ENCODE data around the gene UBE4B.
A peak's percentile ranks its signal among the peaks of the same experiment; 100 is the strongest.

Gene UBE4B

DNA sequence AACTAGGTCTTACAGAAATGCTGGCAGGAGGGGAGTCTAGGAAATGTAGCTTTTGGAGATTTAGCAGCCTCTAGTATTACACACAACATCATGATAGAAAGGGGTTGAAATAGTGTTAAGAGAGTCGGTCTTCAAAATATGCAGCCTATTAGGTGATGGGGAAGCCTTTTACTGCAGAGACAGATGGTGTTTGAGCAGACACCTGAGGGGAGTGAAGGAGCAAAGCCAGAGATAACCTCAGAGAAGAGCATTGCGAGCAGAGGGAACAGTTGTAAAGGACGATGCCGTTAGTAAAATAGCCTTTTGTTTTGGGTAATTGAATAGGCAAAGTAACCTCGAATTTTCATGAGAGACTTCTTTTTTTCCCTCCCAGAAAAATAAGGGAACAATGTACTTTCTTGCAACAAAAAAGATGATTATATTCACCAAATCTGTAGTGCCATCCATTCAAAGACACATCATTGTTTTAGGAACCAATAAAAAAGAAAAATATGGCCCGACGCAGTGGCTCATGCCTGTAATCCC lies 111.3 kb downstream of the UBE4B start:
- 100% methylated on average over 2 of the region's 7 CpGs for WGBS (ENCODE audit: insufficient coverage)
- ChIA-PET POLR2A (no interaction called here), CTCF (interaction anchor here (1.3 kb wide), 1 partner anchor 9 kb away, joined by 3 read pairs; no protein-coding TSS in a partner anchor)
- H3K4me3 ChIP-seq (ENCODE audit: control insufficient read depth in 1 of 7, extremely low read depth in 1 of 7, insufficient read depth in 4 of 7, low read depth in 2 of 7, low read length in 6 of 7) = no peak overlapping the region
- H3K36me3 ChIP-seq (ENCODE audit: control insufficient read depth in 4 of 4, insufficient read depth in 4 of 4, low read length in 3 of 4) = peaks cover 14 to 37% (median 35%) of the 10 kb centered on the region in 4 experiments
- no peak for DNase-seq
- H3K4me1 ChIP-seq (ENCODE audit: control extremely low read depth in 1 of 4, control insufficient read depth in 4 of 4, insufficient read depth in 4 of 4, low read length in 3 of 4) = peaks cover 0 to 2% (median 0%) of the 10 kb centered on the region in 4 experiments
- H3K9me3 ChIP-seq (ENCODE audit: control extremely low read depth in 1 of 5, control insufficient read depth in 4 of 5, insufficient read depth in 2 of 5, low read depth in 1 of 5, low read length in 4 of 5) = no peaks in the 10 kb centered on the region
- H3K27me3 ChIP-seq (replicated peaks in 2 of 5; ENCODE audit: control insufficient read depth in 4 of 5, insufficient read depth in 5 of 5, low read length in 4 of 5) = no peaks in the 10 kb centered on the region
- no peak overlapping the region for H3K27ac ChIP-seq (ENCODE audit: insufficient read depth in 1 of 2, low read depth in 1 of 2, low read length in 2 of 2, poor library complexity in 1 of 2, severe bottlenecking in 2 of 2)

DNA sequence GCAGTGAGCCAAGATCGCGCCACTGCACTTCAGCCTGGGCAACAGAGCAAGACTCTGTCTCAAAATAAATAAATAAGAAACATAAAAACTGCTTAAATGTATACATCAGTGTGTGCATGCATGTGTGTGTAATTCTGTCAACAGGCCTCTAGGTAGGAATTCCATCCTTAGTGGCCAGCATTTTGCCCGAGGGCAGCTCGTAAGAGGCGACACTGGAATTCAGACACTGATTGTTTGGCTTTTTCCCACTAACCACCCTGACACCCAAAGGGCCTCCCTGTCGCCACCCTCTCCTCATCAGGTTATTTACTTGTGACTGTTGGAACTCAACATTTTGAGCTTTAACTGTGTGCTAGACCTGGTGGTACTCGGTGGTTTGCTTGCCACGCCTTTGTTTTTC lies 113.6 kb downstream of the UBE4B start:
- CTCF ChIA-PET = interaction anchor here (1.1 kb wide), 1 partner anchor 14 kb away, joined by 3 read pairs; no protein-coding TSS in a partner anchor
- WGBS (ENCODE audit: insufficient coverage) = 98% methylated on average over 6 of the region's 8 CpGs
- Histone ChIP-seq H3K4me3 (ENCODE audit: control insufficient read depth in 1 of 7, extremely low read depth in 1 of 7, insufficient read depth in 4 of 7, low read depth in 2 of 7, low read length in 6 of 7) (no peak overlapping the region), H3K27me3 (replicated peaks in 2 of 5; ENCODE audit: control insufficient read depth in 4 of 5, insufficient read depth in 5 of 5, low read length in 4 of 5) (no peaks in the 10 kb centered on the region), H3K36me3 (ENCODE audit: control insufficient read depth in 4 of 4, insufficient read depth in 4 of 4, low read length in 3 of 4) (peaks cover 12 to 32% (median 30%) of the 10 kb centered on the region in 4 experiments), H3K4me1 (ENCODE audit: control extremely low read depth in 1 of 4, control insufficient read depth in 4 of 4, insufficient read depth in 4 of 4, low read length in 3 of 4) (peaks cover 0 to 2% (median 0%) of the 10 kb centered on the region in 4 experiments), H3K27ac (ENCODE audit: insufficient read depth in 1 of 2, low read depth in 1 of 2, low read length in 2 of 2, poor library complexity in 1 of 2, severe bottlenecking in 2 of 2) (no peak overlapping the region), H3K9me3 (ENCODE audit: control extremely low read depth in 1 of 5, control insufficient read depth in 4 of 5, insufficient read depth in 2 of 5, low read depth in 1 of 5, low read length in 4 of 5) (no peaks in the 10 kb centered on the region)
- DNase-seq = no peak
- POLR2A ChIA-PET = no interaction called here

DNA sequence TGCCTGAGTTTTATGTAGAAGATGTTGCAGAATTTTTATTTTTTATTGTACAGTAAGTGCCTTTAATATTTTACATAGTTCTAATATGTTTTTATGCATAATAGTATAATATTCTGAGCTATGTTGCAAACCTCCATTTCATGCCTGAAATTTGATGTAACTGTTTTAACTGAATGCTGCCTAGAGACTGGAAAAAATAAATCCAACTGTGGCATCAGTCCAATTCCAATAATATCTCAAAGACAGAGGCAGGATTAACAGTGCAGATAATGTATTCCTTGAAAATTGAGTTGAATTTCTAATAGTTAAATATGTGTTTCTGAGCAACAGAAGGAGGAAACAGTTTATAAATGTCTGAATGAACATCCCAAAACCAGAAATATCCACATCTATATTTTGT lies 116.5 kb downstream of the UBE4B start:
- no peak for DNase-seq
- H3K27ac ChIP-seq (ENCODE audit: insufficient read depth in 1 of 2, low read depth in 1 of 2, low read length in 2 of 2, poor library complexity in 1 of 2, severe bottlenecking in 2 of 2) = no peak overlapping the region
- no peak overlapping the region for H3K4me3 ChIP-seq (ENCODE audit: control insufficient read depth in 1 of 7, extremely low read depth in 1 of 7, insufficient read depth in 4 of 7, low read depth in 2 of 7, low read length in 6 of 7)
- no peaks in the 10 kb centered on the region for H3K9me3 ChIP-seq (ENCODE audit: control extremely low read depth in 1 of 5, control insufficient read depth in 4 of 5, insufficient read depth in 2 of 5, low read depth in 1 of 5, low read length in 4 of 5)
- H3K4me1 ChIP-seq (ENCODE audit: control extremely low read depth in 1 of 4, control insufficient read depth in 4 of 4, insufficient read depth in 4 of 4, low read length in 3 of 4) = peaks cover 0 to 2% (median 0%) of the 10 kb centered on the region in 4 experiments
- no peaks in the 10 kb centered on the region for H3K27me3 ChIP-seq (replicated peaks in 2 of 5; ENCODE audit: control insufficient read depth in 4 of 5, insufficient read depth in 5 of 5, low read length in 4 of 5)
- ChIA-PET CTCF (interaction anchor here (0.6 kb wide), 1 partner anchor 223 kb away, joined by 3 read pairs; no protein-coding TSS in a partner anchor), POLR2A (no interaction called here)
- peaks cover 14 to 25% (median 23%) of the 10 kb centered on the region in 4 experiments for H3K36me3 ChIP-seq (ENCODE audit: control insufficient read depth in 4 of 4, insufficient read depth in 4 of 4, low read length in 3 of 4)

GRCh38 chr1:10152709-10153284 lies 120.0 kb downstream of the UBE4B start:
- Histone ChIP-seq H3K27ac (ENCODE audit: insufficient read depth in 1 of 2, low read depth in 1 of 2, low read length in 2 of 2, poor library complexity in 1 of 2, severe bottlenecking in 2 of 2) (no peak overlapping the region), H3K4me3 (ENCODE audit: control insufficient read depth in 1 of 7, extremely low read depth in 1 of 7, insufficient read depth in 4 of 7, low read depth in 2 of 7, low read length in 6 of 7) (no peak overlapping the region), H3K36me3 (ENCODE audit: control insufficient read depth in 4 of 4, insufficient read depth in 4 of 4, low read length in 3 of 4) (peaks cover 9 to 20% (median 12%) of the 10 kb centered on the region in 4 experiments), H3K4me1 (ENCODE audit: control extremely low read depth in 1 of 4, control insufficient read depth in 4 of 4, insufficient read depth in 4 of 4, low read length in 3 of 4) (peaks cover 0 to 2% (median 0%) of the 10 kb centered on the region in 4 experiments), H3K9me3 (ENCODE audit: control extremely low read depth in 1 of 5, control insufficient read depth in 4 of 5, insufficient read depth in 2 of 5, low read depth in 1 of 5, low read length in 4 of 5) (no peaks in the 10 kb centered on the region), H3K27me3 (replicated peaks in 2 of 5; ENCODE audit: control insufficient read depth in 4 of 5, insufficient read depth in 5 of 5, low read length in 4 of 5) (no peaks in the 10 kb centered on the region)
- ChIA-PET CTCF (interaction anchor here (0.5 to 2.5 kb wide), 11 partner anchors 9 to 371 kb away, joined by 3 to 5 read pairs (median 3); partner anchors contain the start of gene PGD), POLR2A (no interaction called here)
- DNase-seq = peak; percentile 27 to 59 (median 53)
- 98% methylated on average over 7 of the region's 8 CpGs for WGBS (ENCODE audit: insufficient coverage)

DNA sequence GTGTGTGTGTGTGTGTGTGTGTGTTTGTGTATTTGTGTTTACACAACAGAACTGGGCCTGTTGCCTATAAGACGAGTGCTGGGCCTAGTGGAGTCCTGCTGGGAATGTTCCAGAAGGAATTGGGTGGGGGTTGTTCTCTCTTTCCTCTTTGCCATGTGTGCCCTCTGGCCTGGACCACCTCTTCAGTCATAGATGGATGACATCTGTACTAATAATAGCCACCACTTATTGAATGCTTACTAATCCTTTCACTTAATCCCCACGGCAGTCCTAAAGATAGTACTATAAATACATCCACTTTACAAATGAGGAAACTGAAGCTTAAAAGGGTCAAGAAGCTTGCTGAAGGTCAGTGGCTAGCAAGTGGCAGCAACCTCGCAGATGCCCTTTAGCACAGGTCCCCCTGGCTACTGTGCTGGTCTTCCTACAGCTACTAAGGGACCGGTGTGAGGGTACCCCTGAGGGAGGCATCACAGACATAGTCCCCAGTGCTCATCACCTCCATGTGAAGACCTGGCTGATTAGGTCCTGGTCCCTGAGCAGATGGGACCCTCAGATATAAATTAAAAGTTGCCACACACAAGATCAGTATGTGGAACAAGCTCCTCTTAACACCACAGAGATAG lies 122.4 kb downstream of the UBE4B start:
- ChIA-PET CTCF (interaction anchor here (1.0 kb wide), 1 partner anchor 275 kb away, joined by 3 read pairs; the partner anchor contains the start of gene CENPS), POLR2A (interaction anchor here (0.5 kb wide), 1 partner anchor 44 kb away, joined by 3 read pairs; no protein-coding TSS in a partner anchor)
- 100% methylated on average over 2 of the region's 4 CpGs for WGBS (ENCODE audit: insufficient coverage)

DNA sequence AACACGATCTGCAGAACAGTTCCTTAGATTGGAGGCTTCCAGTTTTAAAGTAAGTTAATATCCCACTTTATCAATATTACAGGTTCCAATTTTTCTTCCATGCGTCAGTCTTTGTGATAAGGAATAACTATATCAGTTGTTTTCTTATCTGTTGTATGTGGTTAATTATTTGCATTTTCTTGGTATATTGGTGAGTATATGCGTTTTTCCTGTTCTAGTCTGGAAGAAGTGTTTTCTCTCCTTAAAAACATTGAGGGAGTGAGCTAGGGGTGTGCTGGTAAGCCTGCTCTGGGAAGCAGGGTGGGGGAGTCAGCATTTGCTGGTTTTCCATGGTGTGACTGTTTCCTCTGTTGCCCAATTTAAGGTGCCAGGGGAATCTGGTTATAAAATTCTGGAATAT lies 127.4 kb downstream of the UBE4B start:
- ChIA-PET CTCF (no interaction called here), POLR2A (no interaction called here)
- Histone ChIP-seq H3K27ac (ENCODE audit: insufficient read depth in 1 of 2, low read depth in 1 of 2, low read length in 2 of 2, poor library complexity in 1 of 2, severe bottlenecking in 2 of 2) (no peak overlapping the region), H3K36me3 (ENCODE audit: control insufficient read depth in 4 of 4, insufficient read depth in 4 of 4, low read length in 3 of 4) (peaks cover 16 to 53% (median 30%) of the 10 kb centered on the region in 4 experiments), H3K4me3 (ENCODE audit: control insufficient read depth in 1 of 7, extremely low read depth in 1 of 7, insufficient read depth in 4 of 7, low read depth in 2 of 7, low read length in 6 of 7) (no peak overlapping the region), H3K27me3 (replicated peaks in 2 of 5; ENCODE audit: control insufficient read depth in 4 of 5, insufficient read depth in 5 of 5, low read length in 4 of 5) (no peaks in the 10 kb centered on the region), H3K4me1 (ENCODE audit: control extremely low read depth in 1 of 4, control insufficient read depth in 4 of 4, insufficient read depth in 4 of 4, low read length in 3 of 4) (no peaks in the 10 kb centered on the region), H3K9me3 (ENCODE audit: control extremely low read depth in 1 of 5, control insufficient read depth in 4 of 5, insufficient read depth in 2 of 5, low read depth in 1 of 5, low read length in 4 of 5) (no peaks in the 10 kb centered on the region)
- no peak for DNase-seq
- WGBS (ENCODE audit: insufficient coverage) = 100% methylated on average over 2 of the region's 3 CpGs

More for the DNA sequence above, 122.4 kb downstream of the UBE4B start:
- Histone ChIP-seq H3K4me1 (ENCODE audit: control extremely low read depth in 1 of 4, control insufficient read depth in 4 of 4, insufficient read depth in 4 of 4, low read length in 3 of 4) (no peaks in the 10 kb centered on the region), H3K4me3 (ENCODE audit: control insufficient read depth in 1 of 7, extremely low read depth in 1 of 7, insufficient read depth in 4 of 7, low read depth in 2 of 7, low read length in 6 of 7) (no peak overlapping the region), H3K9me3 (ENCODE audit: control extremely low read depth in 1 of 5, control insufficient read depth in 4 of 5, insufficient read depth in 2 of 5, low read depth in 1 of 5, low read length in 4 of 5) (no peaks in the 10 kb centered on the region), H3K27me3 (replicated peaks in 2 of 5; ENCODE audit: control insufficient read depth in 4 of 5, insufficient read depth in 5 of 5, low read length in 4 of 5) (no peaks in the 10 kb centered on the region), H3K36me3 (ENCODE audit: control insufficient read depth in 4 of 4, insufficient read depth in 4 of 4, low read length in 3 of 4) (peaks cover 14 to 31% (median 21%) of the 10 kb centered on the region in 4 experiments), H3K27ac (ENCODE audit: insufficient read depth in 1 of 2, low read depth in 1 of 2, low read length in 2 of 2, poor library complexity in 1 of 2, severe bottlenecking in 2 of 2) (no peak overlapping the region)
- DNase-seq = no peak

DNA sequence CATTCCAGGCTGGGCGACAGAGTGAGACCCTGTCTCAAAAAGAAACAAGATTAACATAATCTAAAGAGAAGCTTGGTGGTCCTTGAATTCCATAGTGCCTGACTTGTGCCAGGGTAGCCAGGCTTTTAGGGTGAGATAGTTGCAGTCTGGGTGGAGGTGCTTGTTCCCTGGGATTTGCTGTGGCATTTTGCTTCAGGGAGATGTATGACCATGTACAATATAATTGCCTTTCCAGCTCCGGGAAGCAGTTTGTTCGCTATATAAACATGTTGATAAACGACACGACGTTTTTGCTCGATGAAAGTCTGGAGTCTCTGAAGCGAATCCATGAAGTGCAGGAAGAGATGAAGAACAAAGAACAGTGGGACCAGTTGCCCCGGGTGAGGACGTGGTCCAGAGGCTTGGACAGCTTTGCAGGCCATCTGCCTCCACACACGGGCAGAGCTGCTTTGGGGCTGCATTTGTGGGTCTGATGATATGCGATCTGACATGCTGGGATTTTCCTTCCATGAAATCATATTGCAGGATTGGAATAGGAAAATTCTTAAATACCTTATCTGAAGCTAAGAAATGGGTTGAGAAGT lies 128.2 kb downstream of the UBE4B start:
- H3K27me3 ChIP-seq (replicated peaks in 2 of 5; ENCODE audit: control insufficient read depth in 4 of 5, insufficient read depth in 5 of 5, low read length in 4 of 5) = no peaks in the 10 kb centered on the region
- H3K36me3 ChIP-seq (ENCODE audit: control insufficient read depth in 4 of 4, insufficient read depth in 4 of 4, low read length in 3 of 4) = peaks cover 18 to 57% (median 35%) of the 10 kb centered on the region in 4 experiments
- H3K4me1 ChIP-seq (ENCODE audit: control extremely low read depth in 1 of 4, control insufficient read depth in 4 of 4, insufficient read depth in 4 of 4, low read length in 3 of 4) = no peaks in the 10 kb centered on the region
- ChIA-PET POLR2A (no interaction called here), CTCF (no interaction called here)
- H3K4me3 ChIP-seq (ENCODE audit: control insufficient read depth in 1 of 7, extremely low read depth in 1 of 7, insufficient read depth in 4 of 7, low read depth in 2 of 7, low read length in 6 of 7) = no peak overlapping the region
- no peak for DNase-seq
- WGBS (ENCODE audit: insufficient coverage) = 97% methylated on average over 12 of the region's 12 CpGs
- no peaks in the 10 kb centered on the region for H3K9me3 ChIP-seq (ENCODE audit: control extremely low read depth in 1 of 5, control insufficient read depth in 4 of 5, insufficient read depth in 2 of 5, low read depth in 1 of 5, low read length in 4 of 5)
- no peak overlapping the region for H3K27ac ChIP-seq (ENCODE audit: insufficient read depth in 1 of 2, low read depth in 1 of 2, low read length in 2 of 2, poor library complexity in 1 of 2, severe bottlenecking in 2 of 2)
